IMR-90 (cell line): ENCODE results near the gene SERINC3.

Experiments
- CEBPB ChIP-seq: IDR thresholded peaks from 2 replicates; pipeline ENCODE4 v1.6.1; 2012; ENCODE audit warnings: low read depth, low read length, improper control_type of control experiment
- CHD1 ChIP-seq: IDR thresholded peaks from 2 replicates; pipeline ENCODE4 v1.6.1; 2012; ENCODE audit warnings: low read depth, low read length, improper control_type of control experiment
- MXI1 ChIP-seq: IDR thresholded peaks from 2 replicates; pipeline ENCODE4 v1.6.1; 2012; ENCODE audit warnings: low read depth, mild to moderate bottlenecking, low read length, moderate library complexity, borderline replicate concordance
- POLR2A ChIP-seq: IDR thresholded peaks from 2 replicates; pipeline ENCODE4 v1.6.1; 2012; ENCODE audit warnings: mild to moderate bottlenecking, low read depth, low read length
- RFX5 ChIP-seq: IDR thresholded peaks from 2 replicates; pipeline ENCODE4 v1.8.0; 2012; ENCODE audit warnings: low read depth, mild to moderate bottlenecking, low read length, moderate library complexity
- TF ChIP-seq, protein P1 (sequence below): conservative IDR thresholded peaks from 2 replicates; pipeline ENCODE4 v1.5.1; 2012; ENCODE audit warnings: mild to moderate bottlenecking, low read depth, low read length, improper control_type of control experiment
- TF ChIP-seq, protein P2 (sequence below): fragments of 150-350 bp; IDR thresholded peaks from 2 replicates; pipeline ENCODE4 v1.6.1; 2016; ENCODE audit warnings: low read depth, mild to moderate bottlenecking, low read length, moderate library complexity, borderline replicate concordance

DNA sequence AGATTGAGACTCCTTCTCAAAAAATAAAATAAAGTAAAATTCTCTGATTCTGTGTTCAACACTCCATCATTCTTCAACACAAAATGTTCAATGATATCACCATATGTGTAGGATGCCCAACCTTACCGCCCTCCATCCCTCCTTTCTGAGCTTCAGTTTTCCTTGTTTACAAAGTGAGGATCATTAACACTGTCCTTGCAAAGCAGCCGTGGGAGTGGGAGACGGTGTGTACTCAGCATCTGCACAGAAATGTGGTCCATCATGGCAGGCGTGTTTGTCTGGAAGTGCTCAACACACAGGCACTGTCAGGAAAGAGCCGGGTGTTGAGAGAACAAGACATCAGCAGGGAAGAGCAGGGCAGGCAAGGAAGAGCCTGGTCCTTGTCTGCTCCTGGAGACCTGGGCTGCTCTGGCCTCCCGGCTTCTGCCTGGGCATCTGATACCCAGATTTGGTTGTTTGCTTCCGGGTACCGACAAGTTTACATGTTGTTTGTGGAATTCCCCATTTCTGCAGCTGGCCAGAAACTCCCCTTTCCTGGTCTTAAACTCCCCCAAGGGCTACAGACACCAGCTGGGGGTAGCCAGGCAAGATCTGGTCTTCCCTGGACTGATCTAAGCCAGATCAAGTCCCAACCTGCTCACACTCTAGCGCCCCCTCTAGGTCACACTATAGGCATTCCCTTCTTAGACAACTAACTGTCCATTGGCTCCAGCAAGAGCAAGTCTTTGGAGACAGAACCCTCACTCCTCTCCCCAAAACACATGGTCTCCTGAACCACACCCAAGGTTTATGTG lies 72.9 kb downstream of the SERINC3 start:
- TF ChIP-seq, protein P1, sequence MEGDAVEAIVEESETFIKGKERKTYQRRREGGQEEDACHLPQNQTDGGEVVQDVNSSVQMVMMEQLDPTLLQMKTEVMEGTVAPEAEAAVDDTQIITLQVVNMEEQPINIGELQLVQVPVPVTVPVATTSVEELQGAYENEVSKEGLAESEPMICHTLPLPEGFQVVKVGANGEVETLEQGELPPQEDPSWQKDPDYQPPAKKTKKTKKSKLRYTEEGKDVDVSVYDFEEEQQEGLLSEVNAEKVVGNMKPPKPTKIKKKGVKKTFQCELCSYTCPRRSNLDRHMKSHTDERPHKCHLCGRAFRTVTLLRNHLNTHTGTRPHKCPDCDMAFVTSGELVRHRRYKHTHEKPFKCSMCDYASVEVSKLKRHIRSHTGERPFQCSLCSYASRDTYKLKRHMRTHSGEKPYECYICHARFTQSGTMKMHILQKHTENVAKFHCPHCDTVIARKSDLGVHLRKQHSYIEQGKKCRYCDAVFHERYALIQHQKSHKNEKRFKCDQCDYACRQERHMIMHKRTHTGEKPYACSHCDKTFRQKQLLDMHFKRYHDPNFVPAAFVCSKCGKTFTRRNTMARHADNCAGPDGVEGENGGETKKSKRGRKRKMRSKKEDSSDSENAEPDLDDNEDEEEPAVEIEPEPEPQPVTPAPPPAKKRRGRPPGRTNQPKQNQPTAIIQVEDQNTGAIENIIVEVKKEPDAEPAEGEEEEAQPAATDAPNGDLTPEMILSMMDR = peak; percentile 9; the same call in 1 of the 2 replicates
- TF ChIP-seq, protein P2, sequence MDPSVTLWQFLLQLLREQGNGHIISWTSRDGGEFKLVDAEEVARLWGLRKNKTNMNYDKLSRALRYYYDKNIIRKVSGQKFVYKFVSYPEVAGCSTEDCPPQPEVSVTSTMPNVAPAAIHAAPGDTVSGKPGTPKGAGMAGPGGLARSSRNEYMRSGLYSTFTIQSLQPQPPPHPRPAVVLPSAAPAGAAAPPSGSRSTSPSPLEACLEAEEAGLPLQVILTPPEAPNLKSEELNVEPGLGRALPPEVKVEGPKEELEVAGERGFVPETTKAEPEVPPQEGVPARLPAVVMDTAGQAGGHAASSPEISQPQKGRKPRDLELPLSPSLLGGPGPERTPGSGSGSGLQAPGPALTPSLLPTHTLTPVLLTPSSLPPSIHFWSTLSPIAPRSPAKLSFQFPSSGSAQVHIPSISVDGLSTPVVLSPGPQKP = no peak
- TF ChIP-seq POLR2A (no peak), MXI1 (no peak), CEBPB (no peak), RFX5 (no peak), CHD1 (no peak)
